NCI-H146 (cell line): Measurements from ENCODE around the gene SLC16A8.
A peak's percentile ranks its signal among the peaks of the same experiment; 100 is the strongest.
"Not testable (repeated sequence)": the region's sequence is repeated elsewhere in the genome, so short reads cannot be mapped to it uniquely, and the experiment has no call there.

Source experiments
- DNase-seq: peaks from one replicate; lab custom pipeline; 2025; lab: John Stamatoyannopoulos, UW

The SLC16A8 gene

GRCh38 chr22:38083931-38084631 is at the start of gene SLC16A8:
Gene SLC16A8 (minus strand): TSS chr22:38084184. CDS start chr22:38082873, 1,311 bp downstream.
- no peak for DNase-seq

GRCh38 chr22:38133331-38133730 is 49.3 kb upstream of the SLC16A8 start:
- DNase-seq = no peak

GRCh38 chr22:38132794-38133193 is 48.8 kb upstream of the SLC16A8 start:
- DNase-seq = no peak

- no peak for DNase-seq
Measured at GRCh38 chr22:38132136-38132535, 48.2 kb upstream of the SLC16A8 start.

- DNase-seq = no peak
Measured at GRCh38 chr22:38131399-38131798, 47.4 kb upstream of the SLC16A8 start.

GRCh38 chr22:38129856-38130255 is 45.9 kb upstream of the SLC16A8 start:
- DNase-seq = no peak

GRCh38 chr22:38129021-38129420 is 45.0 kb upstream of the SLC16A8 start:
- no peak for DNase-seq

GRCh38 chr22:38127869-38128268 is 43.9 kb upstream of the SLC16A8 start:
- DNase-seq = no peak

GRCh38 chr22:38126928-38127668 is 43.1 kb upstream of the SLC16A8 start:
- no peak for DNase-seq

GRCh38 chr22:38125751-38126201 is 41.8 kb upstream of the SLC16A8 start:
- DNase-seq = no peak

- no peak for DNase-seq
Measured at GRCh38 chr22:38125038-38125610, 41.1 kb upstream of the SLC16A8 start.

GRCh38 chr22:38124236-38124974 is 40.4 kb upstream of the SLC16A8 start:
- DNase-seq = no peak

- no peak for DNase-seq
Measured at GRCh38 chr22:38122616-38123015, 38.6 kb upstream of the SLC16A8 start.

- DNase-seq = no peak
Measured at GRCh38 chr22:38120359-38121110, 36.6 kb upstream of the SLC16A8 start.

GRCh38 chr22:38118747-38119146 is 34.8 kb upstream of the SLC16A8 start:
- DNase-seq = not testable (repeated sequence)

GRCh38 chr22:38118182-38118581 is 34.2 kb upstream of the SLC16A8 start:
- DNase-seq = no peak

- DNase-seq = not testable (repeated sequence)
Measured at GRCh38 chr22:38117556-38117955, 33.6 kb upstream of the SLC16A8 start.

- DNase-seq = no peak
Measured at GRCh38 chr22:38115423-38116205, 31.6 kb upstream of the SLC16A8 start.

- DNase-seq = peak; percentile 35
Measured at GRCh38 chr22:38114484-38115398, 30.8 kb upstream of the SLC16A8 start.

- no peak for DNase-seq
Measured at GRCh38 chr22:38112381-38112780, 28.4 kb upstream of the SLC16A8 start.
